ENCODE results near the gene GDI2. TPM values are rescaled to one million over a fixed set of nuclear protein-coding genes. Genes with fewer than 3 reads are reported as not detected.
A peak's percentile ranks its signal among the peaks of the same experiment; 100 is the strongest.
"Not testable (repeated sequence)": the region's sequence is repeated elsewhere in the genome, so short reads cannot be mapped to it uniquely, and the experiment has no call there.

GDI2 gene
- total RNA-seq, 1 donor from 2014 or later = 107 TPM

- DNase-seq (no peak), ATAC-seq (no peak)
- intact Hi-C loops (cut with micrococcal nuclease) = no loop called here
Observed at GRCh38 chr10:5830629-5831445, 17.6 kb upstream of the GDI2 start.

DNA sequence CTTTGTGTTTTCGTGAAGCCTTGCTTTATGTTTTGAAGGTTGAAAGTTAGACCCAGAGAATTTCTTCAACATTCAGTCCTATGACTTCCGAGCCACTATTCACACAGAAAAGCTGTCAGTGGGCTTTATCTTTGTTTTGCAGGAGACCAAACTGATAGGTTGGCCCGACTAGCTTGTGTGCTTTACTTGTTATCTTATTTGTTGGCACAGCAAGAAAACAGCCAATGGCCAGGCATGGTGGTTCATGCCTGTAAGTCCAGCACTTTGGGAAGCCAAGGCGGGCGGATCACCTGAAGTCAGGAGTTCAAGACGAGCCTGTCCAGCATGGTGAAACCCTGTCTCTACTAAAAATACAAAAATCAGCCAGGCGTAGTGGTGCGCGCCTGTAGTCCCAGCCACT, 16.0 kb upstream of the GDI2 start:
- intact Hi-C loops (cut with micrococcal nuclease) = no loop called here
- DNase-seq (no peak), ATAC-seq (no peak)

DNA sequence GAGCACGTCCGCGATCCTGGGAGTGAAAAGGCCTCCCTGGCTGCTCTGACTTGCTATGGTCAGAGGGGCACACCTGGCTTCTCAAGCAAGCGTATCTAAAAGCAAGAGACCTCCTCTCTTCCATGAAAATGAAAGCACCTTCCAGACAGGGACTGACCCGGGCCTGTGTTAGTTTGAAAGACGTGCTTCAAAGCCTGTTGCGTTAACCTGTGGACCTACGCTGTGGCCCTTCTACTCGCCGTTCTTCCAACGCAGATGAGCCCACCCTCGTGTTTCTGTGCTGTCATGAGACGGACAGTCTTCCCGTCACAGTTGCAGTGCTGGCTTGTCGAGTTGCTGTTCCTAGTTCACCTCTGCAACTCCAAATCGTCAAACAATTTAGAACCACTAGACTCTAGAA, 15.5 kb upstream of the GDI2 start:
- no peak for DNase-seq
- intact Hi-C loops (cut with micrococcal nuclease) = no loop called here
- no peak for ATAC-seq

DNA sequence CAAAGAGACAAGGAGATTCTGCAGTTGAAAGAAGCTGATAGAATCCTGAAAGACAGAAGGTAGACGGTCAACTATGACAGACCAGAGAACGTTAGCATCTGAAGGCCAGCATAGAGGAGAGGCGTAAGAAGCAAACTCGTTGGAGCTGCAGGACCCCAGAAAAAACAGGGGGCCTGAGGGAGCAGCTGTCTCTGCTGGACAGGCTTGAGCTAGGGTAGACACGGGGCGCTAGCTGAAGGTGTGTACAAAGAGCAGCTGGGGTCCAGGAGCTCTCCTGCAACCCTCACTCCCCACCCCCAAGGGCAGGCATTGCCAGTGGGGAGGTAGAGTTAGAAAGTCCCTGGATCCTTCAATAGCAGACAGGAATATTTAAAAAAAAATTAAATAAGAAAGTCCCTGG, 14.6 kb upstream of the GDI2 start:
- DNase-seq = no peak
- no peak for ATAC-seq
- intact Hi-C loops (cut with micrococcal nuclease) = no loop called here

DNA sequence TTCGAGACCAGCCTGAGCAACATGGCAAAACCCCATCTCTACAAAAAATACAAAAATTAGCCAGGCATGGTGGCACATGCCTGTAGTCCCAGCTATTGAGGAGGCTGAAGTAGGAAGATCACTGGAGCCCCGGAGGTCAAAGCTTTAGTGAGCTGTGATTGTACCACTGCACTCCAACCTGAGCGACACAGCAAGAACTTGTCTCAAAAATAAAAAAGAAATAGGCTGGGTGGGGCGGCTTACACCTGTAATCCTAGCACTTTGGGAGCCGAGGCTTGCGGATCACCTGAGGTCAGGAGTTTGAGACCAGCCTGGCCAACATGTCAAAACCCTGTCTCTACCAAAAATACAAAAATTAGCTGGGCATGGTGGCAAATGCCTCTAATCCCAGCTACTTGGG, 13.3 kb upstream of the GDI2 start:
- intact Hi-C loops (cut with micrococcal nuclease); DNase-seq; ATAC-seq: not testable (repeated sequence)

DNA sequence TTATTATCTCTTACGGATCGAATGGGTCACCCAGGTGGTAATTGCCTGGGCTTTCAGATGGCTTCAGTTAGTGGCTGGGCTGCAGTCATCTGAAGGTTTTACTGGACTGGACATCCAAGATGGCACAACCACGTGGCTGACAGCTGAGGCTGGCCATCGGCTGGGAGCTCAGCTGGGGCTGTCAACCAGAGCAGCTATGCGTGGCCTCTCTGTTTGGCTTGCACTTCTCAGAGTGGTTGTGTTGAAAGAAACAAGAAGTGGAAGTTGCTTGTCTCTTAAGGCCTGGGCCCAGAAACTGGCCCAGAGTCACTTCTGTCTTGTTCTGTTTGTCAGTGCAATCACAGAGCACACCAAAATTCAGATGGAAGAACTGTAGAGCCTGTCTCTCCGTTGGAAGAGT, 5.7 kb upstream of the GDI2 start:
- intact Hi-C loops (cut with micrococcal nuclease) = no loop called here
- DNase-seq (no peak), ATAC-seq (no peak)

DNA sequence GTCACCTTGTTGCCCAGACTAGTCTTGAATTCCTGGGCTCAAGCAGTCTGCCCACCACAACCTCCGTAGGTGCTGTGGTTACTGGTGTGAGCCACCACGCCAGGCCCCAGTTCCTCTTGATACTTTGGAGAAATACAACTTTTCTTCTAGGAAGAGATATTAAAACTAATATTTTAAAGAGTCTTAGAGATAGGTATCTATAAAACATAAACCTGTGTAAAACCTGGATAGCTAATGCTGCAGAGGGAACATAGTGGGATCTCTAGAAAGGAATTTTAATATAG, 4.8 kb upstream of the GDI2 start:
- ATAC-seq = no peak

GRCh38 chr10:5817322-5818047, 4.3 kb upstream of the GDI2 start:
- ATAC-seq (no peak), DNase-seq (no peak)
- intact Hi-C loops (cut with micrococcal nuclease) = no loop called here

More for the DNA sequence above, 4.8 kb upstream of the GDI2 start:
- intact Hi-C loops (cut with micrococcal nuclease) = no loop called here
- DNase-seq = no peak

DNA sequence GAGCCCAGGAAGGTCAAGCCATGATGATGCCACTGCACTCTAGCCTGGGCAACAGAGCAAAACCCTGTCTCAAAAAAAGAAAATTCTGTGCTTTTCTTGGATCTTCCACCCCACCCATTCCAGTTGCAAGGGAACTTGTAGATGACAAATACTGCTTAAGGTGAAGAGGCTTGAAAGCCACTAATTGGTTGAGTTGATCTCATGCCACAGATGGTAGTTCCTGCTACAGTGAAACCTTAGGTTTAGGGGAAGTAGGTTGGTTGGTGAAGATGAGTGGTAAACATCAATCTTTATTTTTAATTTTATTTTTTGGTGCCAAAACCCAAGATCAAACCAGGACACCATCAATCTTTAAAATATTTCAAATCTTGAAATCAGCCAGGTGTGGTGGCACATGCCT, 2.9 kb upstream of the GDI2 start:
- DNase-seq (no peak), ATAC-seq (no peak)
- intact Hi-C loops (cut with micrococcal nuclease) = no loop called here

DNA sequence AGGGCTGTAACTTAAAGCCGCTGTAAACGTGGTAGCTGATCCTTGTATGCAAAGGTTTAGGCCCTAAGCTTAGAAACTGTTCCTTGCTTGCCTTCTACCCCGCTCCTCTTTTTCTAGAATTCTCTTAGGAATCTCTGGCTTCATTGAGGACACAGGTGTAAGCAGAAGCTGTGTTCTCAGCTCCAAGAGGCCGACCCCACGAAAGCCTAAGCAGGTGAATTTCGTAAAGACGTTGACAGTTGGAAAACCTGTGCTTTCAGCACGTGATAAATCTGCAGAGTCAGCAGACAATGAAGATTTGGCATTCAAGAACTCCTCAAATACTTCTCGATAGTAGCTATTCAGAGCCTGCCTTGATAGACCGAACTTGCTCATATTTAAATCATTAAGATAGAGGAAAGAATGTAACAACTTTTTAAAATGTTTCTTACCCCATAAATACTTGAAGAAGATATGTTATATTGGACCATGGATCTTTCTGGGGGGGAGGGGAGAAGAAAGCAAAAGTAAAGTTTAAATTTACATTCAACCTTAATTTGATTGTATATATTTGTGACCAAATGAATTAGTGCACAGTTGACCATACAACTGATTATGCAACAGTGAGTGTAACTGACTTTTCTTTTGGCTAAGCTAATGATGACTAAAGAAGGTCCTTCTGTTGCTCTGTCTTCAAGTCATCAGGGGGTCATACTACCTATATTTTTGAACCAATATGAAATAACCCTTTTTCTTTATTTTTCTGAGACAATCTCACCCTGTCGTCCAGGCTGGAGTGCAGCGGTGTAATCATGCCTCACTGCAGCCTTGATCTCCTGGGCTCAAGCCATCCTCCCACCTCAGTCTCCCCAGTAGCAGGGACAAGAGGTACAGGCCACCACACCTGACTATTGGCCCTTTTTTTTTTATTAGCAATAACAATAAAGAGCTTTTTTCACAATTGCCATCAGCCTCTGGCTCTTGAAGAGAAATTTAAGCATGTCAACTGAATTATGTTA, 1.2 kb upstream of the GDI2 start:
- no peak for DNase-seq
- ATAC-seq = no peak
- intact Hi-C loops (cut with micrococcal nuclease) = no loop called here

DNA sequence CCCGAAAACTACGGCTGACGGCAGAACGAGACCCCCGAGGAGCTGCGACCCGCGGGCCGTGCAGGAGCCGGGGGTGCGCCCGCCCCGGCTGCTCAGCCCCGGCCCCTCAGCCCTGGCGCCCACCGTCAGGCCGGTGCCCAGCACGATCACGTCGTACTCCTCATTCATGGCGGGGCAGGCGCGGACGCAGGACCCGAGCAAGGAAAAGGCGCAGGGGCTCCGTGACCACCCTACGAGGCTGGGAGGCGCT, 218 bp downstream of the GDI2 start:
- intact Hi-C loops (cut with micrococcal nuclease) = no loop called here
- DNase-seq (no peak), ATAC-seq (peak; percentile 46)

- peak; percentile 70 for DNase-seq
- intact Hi-C loops (cut with micrococcal nuclease) = no loop called here
Observed at GRCh38 chr10:5812283-5813090, 747 bp downstream of the GDI2 start.

DNA sequence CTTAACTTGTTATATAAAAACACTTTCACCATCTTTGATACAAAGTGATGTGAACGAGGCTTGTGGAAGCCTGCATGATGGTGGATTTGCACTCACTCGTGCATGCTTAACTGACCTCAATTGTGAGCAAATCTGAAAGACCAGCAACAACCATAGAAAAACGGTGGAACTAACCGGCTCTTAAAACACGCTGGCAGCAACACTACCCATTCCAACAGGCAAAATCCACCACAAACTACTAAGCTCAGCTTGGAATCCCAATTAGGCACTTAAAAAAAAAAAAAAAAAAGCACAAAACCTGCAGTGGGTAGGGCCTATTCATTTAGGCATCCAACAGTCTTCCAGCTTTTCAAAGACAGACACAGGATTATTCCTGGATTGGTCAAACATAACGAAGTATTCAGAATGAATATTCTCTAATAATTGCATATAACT, 1.8 kb downstream of the GDI2 start:
- intact Hi-C loops (cut with micrococcal nuclease) = no loop called here
- ATAC-seq = no peak
- no peak for DNase-seq

More at GRCh38 chr10:5812283-5813090, 747 bp downstream of the GDI2 start:
- ATAC-seq = peak; percentile 66

GRCh38 chr10:5810225-5810624, 3.0 kb downstream of the GDI2 start:
- intact Hi-C loops (cut with micrococcal nuclease) = no loop called here
- ATAC-seq (no peak), DNase-seq (no peak)

DNA sequence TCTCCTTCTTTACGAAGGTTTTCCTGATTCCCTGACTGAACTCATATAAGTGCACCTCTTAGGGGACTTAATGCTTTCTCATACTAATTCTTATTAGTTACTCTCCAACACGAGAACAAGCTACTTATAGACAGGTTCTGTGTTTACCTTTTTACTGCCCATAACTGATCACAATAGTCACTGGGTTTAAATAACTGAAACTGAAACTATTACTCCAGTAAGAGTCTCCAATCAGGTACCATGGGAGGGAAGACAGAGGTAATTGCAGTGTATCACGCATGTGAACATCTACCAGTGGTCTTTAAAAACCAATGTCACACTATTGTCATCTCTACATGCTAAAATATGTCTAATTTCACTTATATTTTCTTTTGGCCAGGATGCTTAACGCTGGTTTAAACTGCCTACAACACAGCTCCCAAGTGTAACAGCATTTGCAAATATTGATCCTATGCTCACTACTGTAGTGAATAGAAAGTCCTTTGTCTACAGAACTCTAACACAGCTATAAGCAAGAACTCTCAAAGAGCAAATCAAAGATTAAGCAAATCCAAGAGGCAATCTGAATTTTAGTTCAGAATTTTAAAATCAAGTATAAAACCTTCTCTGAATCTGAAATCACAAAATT, 3.6 kb downstream of the GDI2 start:
- ATAC-seq = no peak
- no peak for DNase-seq
- intact Hi-C loops (cut with micrococcal nuclease) = no loop called here

- intact Hi-C loops (cut with micrococcal nuclease); ATAC-seq; DNase-seq: not testable (repeated sequence)
Observed at GRCh38 chr10:5808783-5809392, 4.3 kb downstream of the GDI2 start.

- intact Hi-C loops (cut with micrococcal nuclease) = no loop called here
- peak; percentile 69 for ATAC-seq
Observed at GRCh38 chr10:5806745-5807144, 6.5 kb downstream of the GDI2 start.

GRCh38 chr10:5805711-5806110, 7.5 kb downstream of the GDI2 start:
- no peak for ATAC-seq
- DNase-seq = no peak
- intact Hi-C loops (cut with micrococcal nuclease) = no loop called here

More at GRCh38 chr10:5806745-5807144, 6.5 kb downstream of the GDI2 start:
- no peak for DNase-seq

Measured in left ventricle myocardium superior (tissue), 1 donor.